Tibial nerve (tissue), 4 donors: Measurements from ENCODE around the gene IMPA2. TPM values are rescaled to one million over a fixed set of nuclear protein-coding genes. Genes with fewer than 3 reads are reported as not detected.

ENCODE experiments used
- DNase-seq, 2 donors: peaks; one replicate each; pipeline ENCODE4 v3.0.0-alpha.2; 2019; ENCODE audit warnings: low spot score in 2 of 2
- H3K27ac ChIP-seq, 4 donors: fragments of 200-600 bp; sonication (generic) in 3 of 4; one replicate each; pipeline ENCODE4 v1.5.1; 2017 to 2019; ENCODE audit warnings: mild to moderate bottlenecking in 1 of 4
- H3K27me3 ChIP-seq, 2 donors: fragments of 200-600 bp; sonication (generic) in 1 of 2; one replicate each; pipeline versions ENCODE4 v1.5.1 to v1.6.0; 2017 to 2019
- H3K36me3 ChIP-seq, 3 donors: fragments of 200-600 bp; sonication (generic); one replicate each; pipeline ENCODE4 v1.5.1; 2018 to 2019
- H3K4me1 ChIP-seq, 4 donors: fragments of 200-600 bp; sonication (generic) in 3 of 4; one replicate each; pipeline ENCODE4 v1.5.1; 2017 to 2019
- H3K4me3 ChIP-seq, 4 donors: fragments of 200-600 bp; sonication (generic) in 3 of 4; one replicate each; pipeline ENCODE4 v1.5.1; 2017 to 2019; ENCODE audit warnings: mild to moderate bottlenecking in 1 of 4, moderate library complexity in 1 of 4
- H3K9me3 ChIP-seq, 4 donors: fragments of 200-600 bp; sonication (generic) in 3 of 4; one replicate each; pipeline ENCODE4 v1.5.1; 2017 to 2019
- CTCF ChIP-seq, 5 experiments: fragments of 200-600 bp in 3 of 5; fragments of 450-650 bp in 2 of 5; sonication (generic) in 3 of 5; IDR thresholded peaks; one replicate each; pipeline ENCODE4 v1.5.1; 2016 to 2019; ENCODE audit warnings: antibody characterized with exemption in 5 of 5, mild to moderate bottlenecking in 3 of 5, moderate library complexity in 2 of 5
- EP300 ChIP-seq, 2 donors: sonication (generic); formaldehyde crosslinking; IDR thresholded peaks; one replicate each; pipeline ENCODE4 v1.6.1; 2017; ENCODE audit warnings: antibody characterized with exemption in 2 of 2, mild to moderate bottlenecking in 1 of 2
- POLR2A ChIP-seq, 2 donors: fragments of 450-650 bp; IDR thresholded peaks; one replicate each; pipeline ENCODE4 v1.6.1; 2017; ENCODE audit warnings: antibody characterized with exemption in 2 of 2, mild to moderate bottlenecking in 2 of 2, moderate library complexity in 2 of 2
- WGBS, 2 donors: methylation state at CpG; one replicate each; pipeline ENCODE4 v1.1.5; 2018; 5-methylcytosine and 5-hydroxymethylcytosine counted together
- total RNA-seq, 4 donors: library from RNA; depleted of rRNA; stranded (reverse); fragments of >200 nt; gene quantifications; one replicate each; pipeline ENCODE4 v1.1.0, GENCODE V29; 2016

IMPA2 gene
- total RNA-seq, 4 donors from 2014 or later, result 12.7 to 62.4 (median 36.2) TPM

DNA sequence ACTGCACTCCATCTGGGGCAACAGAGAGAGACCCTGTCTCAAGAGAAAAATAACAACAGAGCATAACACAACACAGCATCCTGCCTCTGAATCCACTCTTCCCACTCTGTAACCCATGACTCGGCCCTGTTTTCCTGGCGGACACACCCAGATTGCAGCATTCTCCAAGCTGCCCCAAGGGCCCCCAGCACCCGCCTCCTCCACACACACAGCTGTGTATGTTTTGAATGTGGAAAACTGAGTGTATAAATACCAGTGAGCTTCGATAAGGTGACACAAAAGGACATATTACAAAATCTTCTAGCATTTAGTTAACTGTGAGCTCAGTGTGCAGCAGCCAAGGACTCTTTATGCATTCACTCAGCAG is 13.0 kb downstream of the IMPA2 start:
- peak overlapping the region in 2 of 4 donors; percentile 62 to 82 for H3K27ac ChIP-seq
- H3K4me3 ChIP-seq, result no peak overlapping the region
- 47 to 61% methylated on average over 4 of the region's 4 CpGs for WGBS, 2 donors
- peaks cover 0 to 3% (median 0%) of the 10 kb centered on the region in 3 donors for H3K36me3 ChIP-seq
- no peaks in the 10 kb centered on the region for H3K27me3 ChIP-seq
- no peak for TF ChIP-seq POLR2A (IDR thresholded peaks at IDR 0.05)
- TF ChIP-seq CTCF (IDR thresholded peaks at IDR 0.05), result peak in 2 of 5 experiments; percentile 10 to 14
- peak in 1 of 2 donors; percentile 8 for TF ChIP-seq EP300 (IDR thresholded peaks at IDR 0.05)
- DNase-seq, result no peak
- H3K4me1 ChIP-seq, result peaks cover 0 to 30% (median 26%) of the 10 kb centered on the region in 4 donors
- H3K9me3 ChIP-seq, result no peaks in the 10 kb centered on the region

DNA sequence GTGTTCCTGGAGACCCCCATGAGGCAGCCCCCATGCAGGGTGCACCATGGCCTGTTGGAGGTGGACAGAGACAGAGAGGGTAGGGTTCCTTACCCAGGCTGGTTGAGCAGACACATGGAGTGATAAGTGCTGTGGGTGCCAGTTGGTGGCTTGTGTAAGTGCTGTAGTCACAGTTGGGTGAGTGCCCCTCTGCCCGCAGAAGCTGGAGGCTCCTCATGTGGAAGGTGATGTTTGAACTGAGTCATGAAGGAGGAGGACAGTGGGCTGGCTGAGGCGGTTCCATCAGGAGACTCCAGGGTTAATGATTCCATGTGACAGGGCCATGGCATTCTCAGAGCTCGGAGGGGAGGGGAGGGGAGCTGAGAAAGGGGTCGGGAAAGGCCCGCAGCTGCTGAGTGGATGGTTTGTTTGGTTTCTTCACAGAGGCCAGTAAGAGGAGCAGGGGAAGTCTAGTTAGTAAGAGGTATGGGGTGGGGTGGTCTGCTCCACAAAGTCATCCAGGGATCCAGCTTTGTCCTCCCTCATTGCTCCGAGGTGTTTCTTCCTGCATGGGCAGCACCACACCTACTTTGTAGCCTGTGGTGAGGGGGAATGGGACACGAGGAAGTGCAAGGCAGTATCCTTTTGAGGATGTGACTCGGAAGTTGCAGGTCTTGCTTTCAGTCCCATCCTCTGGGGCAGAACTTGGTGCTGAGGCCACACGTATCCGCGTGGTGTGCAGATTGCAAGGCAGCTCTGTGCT is 13.6 kb downstream of the IMPA2 start:
- Histone ChIP-seq H3K4me1 (peaks cover 0 to 30% (median 26%) of the 10 kb centered on the region in 4 donors), H3K36me3 (peaks cover 0 to 9% (median 0%) of the 10 kb centered on the region in 3 donors), H3K9me3 (no peaks in the 10 kb centered on the region), H3K27me3 (no peaks in the 10 kb centered on the region), H3K27ac (peak overlapping the region in 3 of 4 donors; percentile 40 to 82 (median 62)), H3K4me3 (no peak overlapping the region)
- 47 to 51% methylated on average over 8 to 11 of the region's 11 CpGs for WGBS, 2 donors
- DNase-seq, result no peak
- TF ChIP-seq POLR2A (IDR thresholded peaks at IDR 0.05) (no peak), EP300 (IDR thresholded peaks at IDR 0.05) (no peak), CTCF (IDR thresholded peaks at IDR 0.05) (no peak)

- Histone ChIP-seq H3K36me3 (peaks cover 0 to 15% (median 0%) of the 10 kb centered on the region in 3 donors), H3K9me3 (no peaks in the 10 kb centered on the region), H3K27ac (peak overlapping the region in 3 of 4 donors; percentile 40 to 82 (median 62)), H3K4me3 (peak overlapping the region in 1 of 4 donors; percentile 6), H3K4me1 (peaks cover 0 to 30% (median 26%) of the 10 kb centered on the region in 4 donors), H3K27me3 (no peaks in the 10 kb centered on the region)
- WGBS, 2 donors, result 6 to 7% methylated on average over 9 of the region's 9 CpGs
- peak; percentile 65 to 77 for DNase-seq
- TF ChIP-seq CTCF (IDR thresholded peaks at IDR 0.05), result peak; percentile 73 to 86 (median 80)
- peak in 1 of 2 donors; percentile 43 for TF ChIP-seq EP300 (IDR thresholded peaks at IDR 0.05)
- TF ChIP-seq POLR2A (IDR thresholded peaks at IDR 0.05), result no peak
These were observed 14.3 kb downstream of the IMPA2 start for GRCh38 chr18:11995445-11996189.

DNA sequence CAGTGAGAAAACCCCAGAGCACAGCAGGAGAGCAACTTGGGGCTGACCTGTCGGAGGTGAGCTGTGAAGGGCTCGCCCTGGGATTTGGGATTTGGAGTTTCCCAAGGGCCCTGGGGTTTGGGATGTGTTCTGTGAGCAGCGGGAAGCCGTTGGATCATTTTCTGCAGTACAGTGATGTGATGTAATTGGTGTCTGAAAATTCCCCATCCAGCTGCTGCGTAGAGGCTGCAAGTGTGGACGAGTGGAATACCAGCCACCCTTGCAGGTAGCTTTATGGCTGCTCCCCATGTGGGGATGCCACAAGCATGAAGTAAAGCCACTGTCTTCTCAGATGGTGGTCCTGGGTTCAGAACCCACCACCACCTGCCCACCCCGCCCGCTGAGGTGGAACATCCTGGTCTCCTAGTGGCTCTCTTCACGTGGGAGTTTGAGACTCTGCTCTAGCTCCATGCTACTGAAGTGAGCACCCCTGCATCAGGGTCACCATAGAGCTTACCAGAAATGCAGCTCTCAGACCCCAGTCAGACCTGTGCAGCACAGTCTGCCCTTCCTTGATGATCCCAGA is 15.0 kb downstream of the IMPA2 start:
- Histone ChIP-seq H3K27me3 (no peaks in the 10 kb centered on the region), H3K4me3 (no peak overlapping the region), H3K9me3 (no peaks in the 10 kb centered on the region), H3K36me3 (peaks cover 0 to 21% (median 0%) of the 10 kb centered on the region in 3 donors), H3K4me1 (peaks cover 0 to 30% (median 26%) of the 10 kb centered on the region in 4 donors), H3K27ac (peak overlapping the region in 3 of 4 donors; percentile 40 to 82 (median 62))
- no peak for TF ChIP-seq EP300 (IDR thresholded peaks at IDR 0.05)
- no peak for DNase-seq
- WGBS, 2 donors, result 72 to 84% methylated on average over 9 of the region's 9 CpGs

DNA sequence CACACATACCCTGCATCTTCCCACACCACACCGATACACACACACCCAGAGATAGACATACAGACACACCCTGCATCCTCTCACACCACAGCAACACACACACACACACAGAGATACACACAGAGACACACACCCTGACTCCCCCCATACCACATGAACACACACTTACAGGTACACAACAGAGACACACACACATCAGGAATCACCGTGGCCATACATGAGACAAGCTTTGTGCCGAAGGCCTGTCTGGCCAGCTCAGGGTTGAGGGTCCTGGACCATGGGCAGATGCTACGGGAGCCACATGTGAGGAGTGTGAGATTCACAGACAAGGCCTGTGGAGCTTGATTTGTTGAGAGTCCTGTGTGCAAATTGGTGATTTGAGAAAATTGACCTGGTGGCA is 15.6 kb downstream of the IMPA2 start:
- no peak for TF ChIP-seq EP300 (IDR thresholded peaks at IDR 0.05)
- no peak for TF ChIP-seq POLR2A (IDR thresholded peaks at IDR 0.05)
- TF ChIP-seq CTCF (IDR thresholded peaks at IDR 0.05), result no peak
- Histone ChIP-seq H3K9me3 (no peaks in the 10 kb centered on the region), H3K27me3 (no peaks in the 10 kb centered on the region), H3K36me3 (peaks cover 0 to 27% (median 0%) of the 10 kb centered on the region in 3 donors), H3K27ac (peak overlapping the region in 1 of 4 donors; percentile 34), H3K4me1 (peaks cover 0 to 30% (median 26%) of the 10 kb centered on the region in 4 donors), H3K4me3 (no peak overlapping the region)
- 90 to 96% methylated on average over 4 of the region's 4 CpGs for WGBS, 2 donors
- DNase-seq, result no peak
